Heart right ventricle (tissue), 16 donors: ENCODE data around the gene KRT13. TPM values are rescaled to one million over a fixed set of nuclear protein-coding genes. Genes with fewer than 3 reads are reported as not detected.

Experiments
- ATAC-seq, 8 donors: fragments of 200-7000 bp; cut with Tn5 transposase; one replicate each; pipeline ENCODE4 v1.9.1; 2020; ENCODE audit warnings: mild to moderate bottlenecking in 8 of 8, moderate library complexity in 8 of 8, moderate number of reproducible peaks in 1 of 8
- DNase-seq, 2 donors: peaks; one replicate each; pipeline ENCODE4 v3.0.0-alpha.2; 2020
- H3K27ac ChIP-seq, 10 donors: fragments of 200-600 bp; sonication (generic) in 2 of 10; one replicate each; pipeline versions ENCODE4 v1.5.0 to v1.8.0; 2020 to 2022; ENCODE audit warnings: mild to moderate bottlenecking in 3 of 10
- H3K27me3 ChIP-seq, 7 donors: fragments of 200-600 bp; one replicate each; pipeline ENCODE4 v1.8.0; 2021 to 2022; ENCODE audit warnings: mild to moderate bottlenecking in 2 of 7
- H3K36me3 ChIP-seq, 9 donors: fragments of 200-600 bp; sonication (generic) in 1 of 9; one replicate each; pipeline versions ENCODE4 v1.5.0 to v1.8.0; 2020 to 2022; ENCODE audit warnings: mild to moderate bottlenecking in 2 of 9
- H3K4me1 ChIP-seq, 9 donors: fragments of 200-600 bp; sonication (generic) in 1 of 9; one replicate each; pipeline versions ENCODE4 v1.5.0 to v1.8.0; 2020 to 2022; ENCODE audit warnings: mild to moderate bottlenecking in 4 of 9
- H3K4me3 ChIP-seq, 10 donors: fragments of 200-600 bp; sonication (generic) in 2 of 10; one replicate each; pipeline versions ENCODE4 v1.5.0 to v1.8.0; 2020 to 2022; ENCODE audit warnings: mild to moderate bottlenecking in 7 of 10, moderate library complexity in 2 of 10
- H3K9me3 ChIP-seq, 11 donors: fragments of 200-600 bp in 10 of 11; sonication (generic) in 2 of 11; one replicate each; pipeline versions ENCODE4 v1.5.0 to v1.8.0; 2013 to 2022; ENCODE audit warnings: mild to moderate bottlenecking in 2 of 11, control low read depth in 1 of 11, moderate library complexity in 1 of 11
- CTCF ChIP-seq, 9 donors: fragments of 200-600 bp; sonication (generic) in 2 of 9; IDR thresholded peaks; one replicate each; pipeline versions ENCODE4 v1.5.0 to v1.8.0; 2021 to 2022; ENCODE audit warnings: antibody characterized with exemption in 9 of 9, mild to moderate bottlenecking in 5 of 9, moderate library complexity in 1 of 9
- WGBS, 2 donors: extraction: QIAGEN DNeasy Blood & Tissue Kit; methylation state at CpG; one replicate each; pipeline ENCODE4 v1.1.7; 2013; ENCODE audit warnings: inconsistent platforms in 1 of 2; 5-methylcytosine and 5-hydroxymethylcytosine counted together
- intact Hi-C, 10 donors: fragments of 100-400 bp; cut with DNase I; formaldehyde crosslinking; loops; one replicate each; pipeline versions ENCODE4 v1.11.1 to v1.14.2; 2022
- polyA plus RNA-seq, 2 donors: library from polyadenylated mRNA; stranded (reverse); fragments of 200-250 nt; gene quantifications; one replicate each; pipeline ENCODE4 v1.2.3, GENCODE V29; 2013
- total RNA-seq, 10 donors: library from RNA; stranded (reverse); fragmentation: NEBNext Ultra II Directional in 3 of 10; extraction: Animal tissue kit (Norgen Biotek cat#: 25700) in 3 of 10; gene quantifications; one replicate each; pipeline versions ENCODE4 v1.2.1 to v1.2.4, GENCODE V29; 2021 to 2023
- donor health status: Arrhythmogenic right ventricular cardiomyopathy.
- donor health status: ischemic (EF 13 %, LVEDD 7.1; RV severe dilation, severe dysfunction).
- donor health status: healthy with polysubstance abuse.
- donor health status: DM: no; HTN: yes; CAD: no.
- donor health status: DM: no; HTN: no; CAD: no.
- donor health status: ischemic (EF 25% LVEDD 6.9; RV normal size, moderate dysfunction).
- donor health status: ischemic (EF 25% LVEDD 5.7; RV mildly dilated, moderate dysfunction).
- donor health status: healthy.
- donor health status: DM: yes; HTN: yes; CAD: no.
- donor health status: Ischemic cardiomyopathy.
- donor health status: ischemic (EF 35%, LVEDD 5.7; RV mildly dilated, moderate dysfunction).
- donor health status: nonischemic (EF 11% LVEDD 7.7; RV severe dilation, severe dysfunction).
- donor health status: DM: yes; HTN: yes; CAD: no.
- donor health status: PGD.
- donor health status: ischemic (EF 29% LVEDD 5.4; RV normal size, mild dysfunction).
- donor health status: nonischemic (EF 23%, LVEDD 6.1; RV moderate dilation, normal function).

The KRT13 gene
- total and polyA plus RNA-seq, 12 donors = 6.7 TPM; not detected in 11

- WGBS, 2 donors = 80 to 83% methylated on average over 11 of the region's 11 CpGs
- intact Hi-C loops = no loop called here
- DNase-seq (no peak), ATAC-seq (no peak)
- Histone ChIP-seq H3K9me3 (no peaks in the 10 kb centered on the region), H3K36me3 (no peaks in the 10 kb centered on the region), H3K4me1 (peaks cover 0 to 15% (median 8%) of the 10 kb centered on the region in 9 donors), H3K27me3 (peaks cover 8 to 81% (median 70%) of the 10 kb centered on the region in 7 donors), H3K4me3 (no peak overlapping the region), H3K27ac (no peak overlapping the region)
- TF ChIP-seq CTCF (IDR thresholded peaks at IDR 0.05) = no peak
These were observed 18.8 kb upstream of the KRT13 start for GRCh38 chr17:41524261-41524660.

DNA sequence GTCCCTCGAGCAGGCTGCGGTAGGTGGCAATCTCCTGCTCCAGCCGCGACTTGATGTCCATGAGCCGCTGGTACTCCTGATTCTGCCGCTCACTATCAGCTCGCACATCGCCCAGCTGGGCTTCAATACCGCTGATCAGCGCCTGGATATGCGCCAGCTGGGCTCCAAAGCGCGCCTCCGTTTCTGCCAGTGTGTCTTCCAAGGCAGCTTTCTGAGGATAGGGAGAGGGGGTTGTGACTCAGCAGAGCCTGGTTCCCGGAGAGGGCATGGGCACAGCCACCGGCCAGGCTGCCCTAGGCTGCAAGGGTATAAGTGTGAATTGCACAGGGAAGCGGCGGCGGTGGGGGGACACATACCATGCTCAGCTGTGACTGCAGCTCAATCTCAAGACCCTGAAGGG lies 18.4 kb upstream of the KRT13 start:
- Histone ChIP-seq H3K4me3 (no peak overlapping the region), H3K4me1 (peaks cover 0 to 15% (median 8%) of the 10 kb centered on the region in 9 donors), H3K27ac (no peak overlapping the region), H3K27me3 (peaks cover 8 to 76% (median 65%) of the 10 kb centered on the region in 7 donors), H3K9me3 (no peaks in the 10 kb centered on the region), H3K36me3 (no peaks in the 10 kb centered on the region)
- DNase-seq (no peak), ATAC-seq (no peak)
- 82 to 85% methylated on average over 19 of the region's 19 CpGs for WGBS, 2 donors
- TF ChIP-seq CTCF (IDR thresholded peaks at IDR 0.05) = no peak
- intact Hi-C loops = no loop called here

DNA sequence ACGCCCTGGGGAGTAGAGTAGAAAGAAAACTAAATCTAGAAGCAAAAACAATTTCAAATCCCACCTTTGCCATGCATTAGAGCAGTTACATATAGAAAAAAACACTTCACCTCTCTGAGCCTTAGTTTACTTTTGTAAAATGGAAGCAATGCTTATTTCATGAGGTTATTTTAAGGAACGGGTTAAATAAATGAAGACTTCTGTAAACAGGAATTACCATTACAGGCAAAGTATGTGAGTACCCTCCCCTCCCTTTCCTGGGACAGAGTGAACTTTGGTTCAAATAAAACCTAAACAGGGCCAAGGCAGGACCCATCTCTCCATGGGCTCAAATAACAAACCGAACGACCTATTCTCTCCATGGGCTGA lies 17.8 kb upstream of the KRT13 start:
- WGBS, 2 donors = 70 to 79% methylated on average over 4 of the region's 4 CpGs
- no peak for TF ChIP-seq CTCF (IDR thresholded peaks at IDR 0.05)
- no peak overlapping the region for H3K4me3 ChIP-seq
- H3K4me1 ChIP-seq = peaks cover 0 to 14% (median 6%) of the 10 kb centered on the region in 9 donors
- no peaks in the 10 kb centered on the region for H3K9me3 ChIP-seq
- peaks cover 6 to 71% (median 62%) of the 10 kb centered on the region in 7 donors for H3K27me3 ChIP-seq
- intact Hi-C loops = no loop called here
- ATAC-seq (no peak), DNase-seq (no peak)
- H3K36me3 ChIP-seq = no peaks in the 10 kb centered on the region
- H3K27ac ChIP-seq = no peak overlapping the region

GRCh38 chr17:41522301-41523224 lies 17.2 kb upstream of the KRT13 start:
- no peak overlapping the region for H3K27ac ChIP-seq
- no peaks in the 10 kb centered on the region for H3K36me3 ChIP-seq
- no peak overlapping the region for H3K4me3 ChIP-seq
- ATAC-seq (no peak), DNase-seq (no peak)
- H3K9me3 ChIP-seq = no peaks in the 10 kb centered on the region
- intact Hi-C loops = no loop called here
- WGBS, 2 donors = 88 to 90% methylated on average over 12 of the region's 12 CpGs
- H3K4me1 ChIP-seq = peaks cover 0 to 7% (median 0%) of the 10 kb centered on the region in 9 donors
- no peak for TF ChIP-seq CTCF (IDR thresholded peaks at IDR 0.05)
- peaks cover 0 to 68% (median 62%) of the 10 kb centered on the region in 7 donors for H3K27me3 ChIP-seq
